GM18517 (cell line): ENCODE results near the gene CELSR1.

Source experiments
- ATAC-seq: cut with Tn5 transposase; IDR thresholded peaks from one replicate; pipeline ENCODE4 v1.9.1; 2021; ENCODE audit warnings: mild to moderate bottlenecking, moderate library complexity; ENCODE audit not compliant: unreplicated experiment

CELSR1 gene

DNA sequence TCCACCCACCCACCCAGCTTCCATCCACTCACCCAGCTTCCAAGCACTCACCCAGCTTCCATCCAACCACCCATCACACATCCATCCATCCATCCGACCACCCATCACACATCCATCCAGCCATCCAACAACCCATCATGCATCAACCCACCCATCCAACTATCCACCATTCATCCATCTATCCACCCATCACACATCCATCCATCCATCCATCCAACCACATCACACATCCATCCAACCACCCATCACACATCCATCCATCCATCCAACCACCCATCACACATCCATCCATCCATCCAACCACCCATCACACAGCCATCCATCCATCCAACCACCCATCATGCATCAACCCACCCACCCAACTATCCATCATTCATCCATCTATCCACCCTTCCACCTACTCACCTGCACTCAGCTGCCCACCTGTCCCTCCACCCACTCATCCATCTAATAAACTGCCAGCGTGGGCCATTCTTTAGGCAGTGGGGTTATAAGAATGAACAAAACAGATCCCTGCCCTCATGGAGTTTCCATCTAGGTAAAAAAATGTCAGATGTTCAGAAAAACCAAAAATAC, 88.2 kb downstream of the CELSR1 start:
- no peak for ATAC-seq

DNA sequence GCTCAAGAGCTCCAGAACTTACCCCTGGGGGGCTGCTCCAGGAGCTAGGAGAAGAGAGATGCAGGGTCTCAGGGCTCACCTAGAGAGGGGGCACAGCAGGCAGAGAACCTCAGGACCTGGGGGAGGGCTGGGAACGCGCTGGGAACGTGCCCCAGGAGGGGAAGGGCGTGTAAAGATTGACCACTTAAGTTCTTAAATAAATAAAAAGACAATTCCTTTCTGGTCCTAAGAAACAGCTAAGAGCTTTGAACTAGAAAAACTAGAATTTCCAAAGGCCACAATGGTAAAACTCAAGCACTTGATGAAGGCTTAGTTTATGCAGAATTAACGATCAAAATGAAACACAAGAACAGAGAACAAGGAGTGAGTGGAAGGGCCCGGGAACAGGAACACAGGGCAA, 89.1 kb downstream of the CELSR1 start:
- no peak for ATAC-seq

DNA sequence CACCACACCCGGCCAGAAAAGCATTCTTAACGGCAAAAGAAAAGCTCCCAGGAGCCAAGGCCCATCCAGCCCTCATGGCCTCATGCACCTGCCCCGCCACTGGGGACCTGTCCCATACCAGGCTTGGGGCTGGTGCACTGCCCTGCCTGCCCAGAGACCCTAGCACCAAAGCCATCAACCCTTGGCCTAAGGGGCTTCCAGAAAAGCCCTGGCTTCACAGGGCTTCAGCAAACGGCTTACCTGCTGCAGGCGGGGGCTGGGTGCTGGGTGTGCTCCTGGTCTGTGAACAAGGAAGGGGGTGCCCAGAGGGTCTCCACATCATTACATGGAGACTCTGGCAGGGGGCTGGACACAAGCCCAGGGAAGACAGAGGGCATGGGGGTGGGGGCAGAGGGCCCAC, 89.5 kb downstream of the CELSR1 start:
- no peak for ATAC-seq

DNA sequence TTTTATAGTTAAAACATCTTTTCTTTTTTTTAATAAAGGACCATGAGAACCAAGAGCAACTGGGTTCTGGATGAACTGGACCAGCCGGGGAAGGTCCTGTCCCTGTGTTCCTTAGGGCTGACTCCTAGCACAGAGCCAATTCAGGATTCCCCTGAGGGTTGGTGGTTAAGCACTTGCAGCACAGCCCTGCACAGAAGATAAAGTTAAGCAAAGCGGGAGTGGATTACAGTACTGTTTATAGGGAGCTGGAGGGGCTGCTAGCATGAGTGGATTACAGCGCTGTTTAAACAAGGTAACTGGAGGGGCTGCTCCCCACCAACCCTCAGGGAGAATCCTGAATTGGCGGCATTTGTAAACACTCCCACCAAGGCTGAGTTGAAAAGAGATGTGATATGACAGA, 90.6 kb downstream of the CELSR1 start:
- ATAC-seq = no peak

DNA sequence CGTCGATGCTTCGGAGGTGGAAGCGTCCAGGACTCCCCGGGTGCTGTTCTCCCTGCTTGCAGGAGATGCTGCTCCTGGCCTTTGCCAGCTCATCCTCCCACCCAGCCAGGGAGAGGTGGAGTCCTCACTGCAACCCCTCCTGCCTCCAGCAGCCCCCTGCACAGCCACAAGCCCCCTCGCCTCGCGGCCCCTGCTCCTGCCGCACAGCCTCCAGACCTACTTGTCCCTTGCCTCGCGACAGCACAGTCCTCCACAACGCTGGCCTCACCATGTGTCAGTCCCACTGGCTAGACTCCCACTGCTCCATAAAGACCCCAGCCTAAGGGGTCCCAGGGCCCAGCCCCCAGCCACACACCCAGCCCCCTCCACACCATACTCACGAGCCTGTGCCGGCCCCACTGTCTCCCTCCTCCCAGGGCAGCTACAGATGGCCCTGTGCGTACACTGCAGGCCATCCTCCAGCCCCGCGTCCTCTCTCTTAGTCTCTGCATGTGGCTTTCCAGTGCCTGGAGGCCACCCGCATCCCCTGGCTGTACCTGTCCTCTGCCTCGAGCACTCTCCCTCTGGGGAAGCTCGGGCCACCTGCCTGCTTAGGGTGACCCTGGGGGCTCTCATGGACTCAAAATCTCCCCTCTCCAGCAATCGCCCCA, 91.5 kb downstream of the CELSR1 start:
- no peak for ATAC-seq

DNA sequence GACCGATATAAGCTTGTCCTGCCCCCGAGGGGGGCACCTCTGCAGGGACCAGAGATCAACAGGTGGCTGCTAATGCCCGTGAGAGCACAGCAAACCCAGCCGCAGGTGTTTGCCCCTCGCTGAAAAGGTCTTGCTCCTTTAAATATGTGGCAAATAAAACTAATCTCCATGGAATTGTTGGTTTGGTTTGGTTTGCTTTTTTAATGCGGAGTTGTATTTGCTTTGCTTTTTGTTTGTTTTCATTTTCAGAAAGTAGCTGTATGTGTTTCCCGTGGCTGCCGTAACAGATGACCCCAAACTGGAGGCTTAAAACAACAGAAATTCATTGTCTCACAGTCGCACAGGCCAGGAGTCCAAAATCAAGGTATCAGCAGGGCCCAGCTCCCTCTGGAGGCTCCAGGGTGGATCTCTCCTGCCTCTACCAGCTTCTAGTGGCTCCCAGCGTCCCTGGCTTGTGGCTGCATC, 93.0 kb downstream of the CELSR1 start:
- no peak for ATAC-seq

DNA sequence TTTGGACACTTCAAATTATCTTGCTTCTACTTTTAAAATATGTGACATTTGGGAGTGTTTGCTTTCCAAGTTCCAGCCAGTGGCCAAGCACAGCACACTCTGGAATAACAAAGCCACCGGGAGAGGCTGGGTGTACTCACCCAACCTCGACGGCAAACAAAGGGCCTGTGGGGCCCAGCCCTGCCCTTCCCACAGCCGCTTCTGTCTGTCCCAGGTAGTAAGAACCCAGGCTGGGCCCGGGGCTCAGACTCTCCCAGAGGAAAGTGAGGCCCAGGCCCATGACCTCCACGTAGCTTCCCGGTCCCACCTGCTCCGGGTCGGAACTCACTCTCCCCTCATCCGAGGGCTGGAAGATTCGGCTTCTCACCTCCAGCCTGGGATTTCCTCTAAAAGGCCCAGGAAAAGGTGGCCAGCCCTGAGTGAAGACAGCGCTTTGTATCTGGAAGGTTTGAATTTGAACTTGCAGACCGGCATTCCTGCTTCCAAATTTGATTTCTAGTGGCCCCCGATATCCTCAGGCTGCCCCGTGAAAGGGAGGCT, 93.5 kb downstream of the CELSR1 start:
- no peak for ATAC-seq

DNA sequence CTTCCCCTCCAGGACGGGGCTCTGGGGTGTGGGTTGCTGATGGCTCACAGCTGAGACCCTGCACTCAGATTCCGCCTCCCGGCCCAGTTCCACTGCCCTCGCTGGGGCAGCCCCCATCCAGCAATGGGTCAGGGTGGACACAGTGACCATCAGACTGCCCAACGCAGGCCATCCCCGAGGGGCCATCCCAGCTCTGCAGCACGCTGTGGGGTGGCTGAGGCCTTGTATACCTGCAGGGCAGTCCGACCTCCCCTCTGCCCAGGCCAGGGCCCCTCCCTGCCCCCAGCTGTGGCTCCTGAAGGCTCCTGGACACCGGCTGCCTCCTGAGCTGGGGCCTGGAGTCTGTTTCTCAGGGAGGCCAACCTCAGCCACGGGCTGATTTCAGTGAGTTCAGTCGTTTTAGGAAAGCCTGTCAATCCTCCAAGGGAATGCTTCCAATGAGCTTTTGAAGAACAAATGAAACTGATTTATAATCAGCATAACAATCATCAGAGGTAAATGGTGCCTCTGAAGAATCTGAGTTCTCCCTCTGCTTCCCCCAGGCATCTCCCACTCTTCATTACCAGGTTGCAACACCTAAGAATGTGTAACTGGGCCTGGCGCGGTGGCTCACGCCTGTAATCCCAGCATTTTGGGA, 95.1 kb downstream of the CELSR1 start:
- ATAC-seq = no peak

DNA sequence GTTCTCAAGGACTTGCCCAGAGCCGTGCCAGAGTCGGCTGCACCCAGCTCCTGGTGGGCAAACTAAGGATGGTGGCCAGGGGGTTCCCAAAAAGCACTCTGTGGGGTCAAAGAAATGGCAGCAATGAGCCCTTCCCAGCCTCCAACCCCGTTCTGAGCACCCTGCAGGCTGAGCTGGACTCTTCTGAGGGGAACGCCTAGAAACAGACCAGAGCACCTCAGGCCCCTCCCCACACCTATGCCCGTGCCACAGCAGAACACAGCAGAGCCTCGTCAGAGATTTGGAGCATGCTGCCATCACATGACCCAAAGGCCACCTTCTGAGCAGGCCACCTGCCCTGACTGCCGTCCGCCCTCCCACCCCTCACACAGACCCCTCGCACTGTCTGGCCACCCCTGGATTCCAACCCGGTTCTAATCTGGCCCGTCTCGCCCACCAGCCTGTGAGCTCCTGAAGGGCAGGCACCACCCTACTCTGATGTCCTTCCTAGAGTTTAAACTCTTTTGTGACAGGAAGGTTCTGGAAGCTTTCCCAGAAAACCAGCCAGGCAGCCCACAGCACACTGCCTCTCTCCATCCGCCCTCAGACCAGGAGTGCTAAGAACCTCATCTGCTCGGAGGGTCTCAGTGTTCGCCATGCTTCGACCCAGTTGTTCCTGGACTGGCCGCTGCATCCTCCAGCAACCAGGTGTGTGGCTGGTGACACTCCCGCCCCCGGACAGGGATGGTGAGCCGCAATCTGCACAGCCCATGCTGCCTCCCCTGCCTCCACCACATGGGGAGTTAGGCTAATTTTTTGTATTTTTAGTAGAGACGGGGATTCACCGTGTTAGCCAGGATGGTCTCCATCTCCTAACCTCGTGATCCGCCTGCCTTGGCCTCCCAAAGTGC, 97.6 kb downstream of the CELSR1 start:
- ATAC-seq = no peak

DNA sequence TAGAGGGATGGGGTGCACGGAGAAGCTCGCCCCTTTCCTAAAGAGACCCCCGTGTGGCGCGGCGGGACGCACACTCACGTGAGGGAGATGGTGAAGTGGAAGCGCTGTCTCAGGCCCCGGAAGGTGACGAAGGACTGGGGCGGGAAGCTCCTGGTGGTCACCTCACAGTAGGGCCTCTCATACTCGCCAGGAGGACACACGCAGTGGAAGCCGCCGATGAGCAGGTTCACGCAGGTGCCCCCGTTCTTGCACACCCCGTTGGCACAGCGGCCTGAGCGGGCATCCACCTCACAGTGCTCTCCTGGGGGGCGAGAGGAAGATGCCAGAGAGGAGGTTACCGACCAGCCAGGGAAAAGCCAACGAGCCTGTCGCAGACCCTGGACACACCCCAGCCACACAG, 98.3 kb downstream of the CELSR1 start:
- no peak for ATAC-seq

DNA sequence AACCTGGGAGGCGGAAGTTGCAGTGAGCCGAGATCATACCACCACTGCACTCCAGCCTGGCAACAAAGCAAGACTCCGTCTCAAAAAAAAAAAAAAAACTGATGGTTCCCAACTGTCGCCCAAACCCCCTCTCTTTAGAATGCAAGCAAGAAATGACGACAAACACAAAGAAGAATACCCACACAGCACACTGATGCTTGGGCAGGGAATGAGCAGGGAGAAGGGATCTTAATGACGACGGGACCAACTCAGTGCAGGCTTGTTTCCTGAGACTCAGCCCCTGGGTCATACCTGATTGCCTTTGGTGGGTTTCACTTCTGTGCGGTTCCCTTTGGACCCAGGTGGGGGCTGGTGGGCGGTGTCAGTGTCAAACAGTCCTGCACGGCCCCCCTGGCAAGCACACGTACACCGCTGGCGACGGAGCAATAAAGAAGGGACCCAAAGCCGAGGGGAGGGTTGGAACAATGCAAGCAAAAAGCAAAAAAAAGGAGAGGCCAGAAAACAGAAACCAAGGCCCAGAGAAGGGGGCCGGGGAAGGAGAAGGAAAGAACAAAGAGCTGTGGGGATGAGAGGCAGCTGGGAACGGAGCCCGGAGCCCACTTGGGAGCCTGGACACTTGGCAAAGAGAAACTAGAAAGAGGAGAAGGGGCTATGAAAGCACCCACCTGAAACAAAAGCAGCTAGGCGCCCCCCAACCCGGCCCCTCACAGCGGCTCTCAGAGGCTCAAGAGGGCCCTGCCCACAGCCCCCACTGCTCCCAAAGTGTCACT, 99.6 kb downstream of the CELSR1 start:
- no peak for ATAC-seq

DNA sequence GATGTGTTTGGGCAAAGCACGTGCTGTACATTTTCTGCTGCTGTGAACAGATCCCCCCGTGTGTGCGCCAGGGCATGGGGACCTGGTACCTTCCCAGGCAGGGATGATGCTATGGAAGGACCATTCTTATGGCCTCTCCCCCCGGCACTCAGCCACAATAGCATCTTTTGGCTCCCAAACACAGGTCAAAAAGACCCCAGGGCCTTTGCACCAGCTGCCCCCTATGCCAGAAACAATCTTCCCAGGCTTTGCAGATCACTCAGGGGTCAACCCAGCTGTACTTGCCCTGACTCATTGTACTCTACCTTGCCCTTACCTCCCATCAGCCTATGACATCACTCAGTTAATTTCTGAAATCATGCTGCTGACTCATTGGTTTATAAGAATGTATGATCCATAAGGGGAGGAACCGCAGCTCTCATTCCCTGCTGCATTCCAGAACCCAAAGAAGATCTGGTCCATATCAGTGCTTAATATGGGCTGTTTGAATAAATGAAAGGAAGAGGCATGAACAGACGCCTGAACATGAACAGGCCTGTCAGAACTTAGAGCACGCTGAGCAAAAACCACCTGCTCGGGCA, 100.7 kb downstream of the CELSR1 start:
- no peak for ATAC-seq

DNA sequence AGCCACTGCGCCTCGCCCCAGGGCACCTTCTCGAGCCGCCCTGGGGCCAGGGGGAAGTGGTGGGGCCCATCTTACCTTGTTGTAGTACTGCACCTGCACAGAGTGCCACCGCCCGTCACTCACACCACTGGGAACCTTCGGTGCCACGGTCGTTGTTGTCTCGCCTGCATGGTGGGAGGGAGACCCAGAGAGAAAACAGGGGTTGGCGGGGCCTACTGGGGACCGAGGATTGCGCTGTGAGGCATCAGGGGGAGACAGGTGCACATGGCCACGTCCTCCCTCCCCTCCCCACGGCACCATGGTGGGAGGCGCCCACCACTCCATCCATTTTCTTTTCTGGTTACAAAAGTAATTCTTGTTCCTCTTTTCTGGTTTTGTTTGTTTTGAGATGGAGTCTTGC, 104.1 kb downstream of the CELSR1 start:
- ATAC-seq = no peak

DNA sequence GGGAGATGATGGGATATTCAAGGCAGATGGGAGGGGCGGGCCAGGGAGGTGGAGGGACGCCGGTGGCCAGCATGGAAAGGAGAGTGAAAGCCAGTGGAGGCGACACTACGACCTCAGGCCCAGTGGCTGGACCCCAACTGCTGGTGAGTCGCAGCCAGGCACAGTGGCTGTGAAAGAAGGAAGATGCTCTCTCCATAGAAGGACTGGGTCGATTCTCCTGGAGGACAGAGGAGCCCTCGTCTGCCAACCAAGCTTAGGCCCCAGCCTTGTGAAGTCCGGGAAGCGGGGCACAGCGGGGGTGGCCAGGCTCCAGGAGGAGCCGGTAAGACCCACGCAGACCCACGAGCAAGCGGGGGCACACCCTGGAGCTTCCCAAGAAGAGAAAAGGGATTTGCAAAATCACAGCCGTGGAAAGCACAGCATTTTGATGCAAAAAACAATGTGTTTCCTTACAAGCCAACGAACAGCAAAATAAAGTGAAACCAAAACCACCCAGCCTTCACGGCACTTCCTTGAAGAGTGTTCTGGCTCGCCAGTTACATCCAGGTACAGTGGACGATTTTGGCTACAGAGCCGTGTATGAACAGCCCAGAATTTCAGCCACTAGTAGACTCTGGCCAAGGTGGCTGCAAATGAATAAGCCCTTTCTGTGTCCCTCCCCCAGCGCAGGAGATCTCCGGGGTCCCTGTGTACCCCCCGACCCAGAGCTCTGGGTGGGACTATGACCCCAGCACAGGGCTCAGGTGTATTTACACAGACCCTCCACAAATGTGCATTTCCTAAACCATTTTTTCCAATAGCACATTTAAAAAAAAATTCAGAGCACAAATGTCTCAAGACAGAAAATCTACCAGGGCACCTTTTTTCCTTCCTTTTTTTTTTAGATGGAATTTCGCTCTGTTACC, 105.0 kb downstream of the CELSR1 start:
- ATAC-seq = no peak

DNA sequence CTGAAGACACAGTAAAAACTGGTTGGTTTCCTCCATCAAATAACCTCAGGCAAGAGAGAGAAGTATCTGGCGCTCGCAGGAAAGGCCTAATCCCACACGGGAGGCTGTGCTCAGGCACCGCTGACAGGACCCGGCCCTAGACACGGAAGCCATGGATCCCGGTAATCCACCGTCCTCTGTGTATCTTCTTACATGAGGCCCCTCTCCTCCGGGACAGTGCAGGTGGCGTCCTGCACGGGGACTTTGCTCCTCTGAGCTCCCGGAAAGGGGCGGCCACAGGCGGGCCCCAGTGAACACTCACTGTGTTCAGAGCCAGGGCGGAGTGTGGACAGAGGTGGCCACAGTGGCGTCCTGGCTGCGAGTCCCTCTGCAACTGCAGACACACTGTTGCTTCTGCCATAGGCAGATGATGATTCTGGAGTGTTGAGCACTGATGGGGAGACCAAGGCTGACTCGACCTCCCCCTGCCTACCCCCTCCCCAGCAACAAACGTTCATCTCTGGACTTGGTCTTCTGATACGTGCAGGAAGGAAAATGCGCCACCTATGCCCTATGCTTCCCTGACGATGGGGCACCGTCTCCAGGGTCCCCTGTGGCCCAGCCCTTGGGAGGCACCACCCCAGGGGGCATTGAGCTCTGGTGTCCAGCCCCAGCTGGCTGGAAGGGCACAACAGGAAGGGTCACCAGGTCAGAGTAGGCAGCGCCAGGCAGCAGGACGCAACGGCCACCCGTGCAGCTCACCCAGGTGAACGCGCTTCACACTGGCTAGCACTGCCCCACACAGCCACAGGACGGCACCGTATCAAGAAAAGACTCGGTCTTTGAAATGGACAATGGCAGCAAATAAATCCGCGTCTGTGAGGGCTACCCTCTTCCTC, 106.2 kb downstream of the CELSR1 start:
- no peak for ATAC-seq

DNA sequence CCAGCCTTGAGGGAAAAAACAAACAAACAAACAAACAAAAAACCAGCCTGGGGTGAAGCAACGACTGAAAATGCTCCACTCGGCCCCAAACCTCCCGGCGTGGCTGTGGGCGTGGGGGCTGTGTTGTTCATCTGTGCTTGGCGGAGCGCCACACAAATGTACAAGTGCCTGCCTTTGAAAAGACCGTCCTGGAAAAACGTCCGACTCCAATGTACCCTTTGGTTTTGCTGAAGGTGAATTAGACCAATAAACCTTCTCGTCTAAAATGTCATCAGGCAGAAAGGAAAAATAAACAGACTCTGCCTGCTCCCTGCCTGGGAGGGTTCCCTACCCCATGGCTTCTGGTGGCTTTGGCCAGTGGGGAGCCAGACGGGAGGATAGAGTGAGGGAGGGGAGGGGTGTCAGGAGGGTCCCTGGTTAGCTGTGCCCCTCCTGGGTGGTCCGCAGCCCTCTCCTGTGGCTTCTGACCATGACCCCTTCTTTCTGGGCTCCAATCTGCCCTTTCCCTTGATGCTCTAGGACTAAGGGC, 108.0 kb downstream of the CELSR1 start:
- ATAC-seq = no peak

DNA sequence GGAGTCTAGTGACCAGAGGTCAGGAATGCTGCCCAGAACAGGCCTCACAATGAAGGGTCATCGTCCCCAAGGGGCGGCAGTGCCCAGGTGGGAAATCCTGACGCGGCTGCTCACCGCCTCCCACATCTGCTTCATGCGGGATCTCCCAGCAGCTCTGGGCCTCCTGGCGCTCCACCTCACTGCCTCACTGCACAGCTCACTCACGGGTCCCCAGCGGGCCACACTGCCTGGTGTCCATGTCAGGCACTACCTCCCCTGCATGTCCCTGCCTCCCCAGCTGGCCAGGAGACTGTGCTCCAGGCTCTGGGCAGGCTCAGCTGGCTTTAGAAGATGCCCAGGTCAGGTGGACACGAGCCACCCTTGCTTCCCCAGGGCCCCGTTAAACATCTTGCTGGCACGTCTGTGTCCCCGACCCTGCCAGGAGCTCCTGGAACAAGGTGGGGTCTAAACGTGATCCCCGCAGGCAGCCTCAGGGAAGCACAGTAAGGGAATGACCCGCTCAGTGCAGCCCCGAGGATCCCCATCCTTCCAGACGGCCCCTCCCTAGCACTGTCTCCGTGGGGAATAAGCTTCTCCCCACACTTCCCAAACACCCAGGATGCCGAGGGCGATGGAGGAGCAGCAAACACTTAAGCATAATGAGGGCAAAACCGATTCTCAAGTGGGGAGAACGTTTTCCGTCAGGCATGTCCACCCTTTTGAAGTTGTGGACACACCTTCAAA, 108.7 kb downstream of the CELSR1 start:
- ATAC-seq = no peak
